ENCODE data around the gene IGF2R.
"Not testable (repeated sequence)": the region's sequence is repeated elsewhere in the genome, so short reads cannot be mapped to it uniquely, and the experiment has no call there.

Gene IGF2R

DNA sequence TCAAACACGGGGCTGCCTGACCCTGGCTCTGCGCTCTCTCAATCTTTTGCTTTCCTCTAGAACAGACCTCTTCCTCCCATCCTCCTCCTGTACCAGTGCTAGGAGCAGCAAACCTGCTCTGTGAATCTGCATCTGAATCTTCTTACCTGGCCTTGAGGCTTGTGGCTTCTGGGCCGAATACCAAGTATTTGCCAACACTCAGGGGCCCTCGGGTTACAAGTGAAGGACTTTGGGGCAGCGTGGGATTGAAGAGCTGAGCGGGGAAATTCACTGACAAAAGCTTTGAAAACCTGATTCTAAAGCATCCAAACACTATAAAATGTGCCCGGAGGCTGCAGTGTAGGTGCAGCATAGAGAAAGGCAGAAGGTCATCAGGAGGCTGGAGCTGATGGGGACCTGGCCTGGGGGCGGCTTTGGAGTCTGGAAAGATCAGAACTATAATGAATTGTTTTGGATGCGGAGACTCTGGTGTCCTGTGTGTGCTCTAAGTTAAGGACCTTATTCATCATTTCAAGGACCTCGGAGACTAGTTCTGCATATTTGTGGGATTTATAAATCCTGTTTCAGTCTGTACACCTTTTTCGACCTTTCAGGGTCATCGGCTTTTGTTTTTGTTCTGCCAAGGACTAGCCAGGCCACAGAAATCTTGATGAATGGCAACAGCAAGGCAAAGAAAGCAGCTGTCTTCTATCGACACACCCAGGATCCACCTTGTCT lies 16.4 kb upstream of the IGF2R start:
- no peak for FAIRE-seq

- FAIRE-seq = no peak
Measured at GRCh38 chr6:159953091-159953601, 15.7 kb upstream of the IGF2R start.

- FAIRE-seq = no peak
Measured at GRCh38 chr6:159955945-159956361, 12.9 kb upstream of the IGF2R start.

- FAIRE-seq = no peak
Measured at GRCh38 chr6:159957071-159957673, 11.7 kb upstream of the IGF2R start.

DNA sequence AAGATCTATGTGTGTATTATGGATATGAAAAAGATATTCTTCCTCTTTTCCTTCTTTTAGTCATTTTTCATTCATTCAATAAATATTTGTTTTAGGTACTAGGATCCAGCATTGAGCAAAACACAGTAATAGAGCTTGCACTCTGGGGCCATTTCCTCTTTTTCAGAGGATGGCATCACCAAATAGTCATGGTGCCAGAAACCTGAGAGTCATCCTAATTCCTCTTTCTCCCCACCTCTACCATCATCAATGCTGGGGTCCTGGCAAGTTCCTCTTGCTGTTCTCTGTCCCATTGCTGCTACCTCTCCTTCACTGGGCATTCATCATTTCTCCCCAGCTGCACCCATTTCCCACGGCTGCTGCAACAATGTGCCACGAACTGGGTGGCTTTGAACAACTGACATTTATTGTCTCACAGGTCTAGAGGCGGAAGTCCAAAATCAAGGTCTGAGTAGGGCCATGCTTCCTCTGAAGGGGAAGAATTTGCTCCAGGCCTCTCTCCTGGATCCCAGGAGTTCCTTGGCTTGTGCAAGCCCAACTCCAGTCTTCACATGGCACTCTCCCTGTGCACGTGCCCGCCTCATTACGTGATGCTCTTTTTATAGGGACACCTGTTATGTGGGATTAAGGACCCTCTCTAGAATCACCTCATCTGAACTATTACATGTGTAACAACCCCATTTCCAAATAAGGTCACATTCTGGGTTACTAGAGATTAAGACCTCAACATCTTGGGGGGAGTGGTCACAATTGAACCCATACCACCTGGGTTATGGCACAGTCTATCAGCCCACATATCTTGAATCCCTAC lies 9.5 kb upstream of the IGF2R start:
- no peak for FAIRE-seq

DNA sequence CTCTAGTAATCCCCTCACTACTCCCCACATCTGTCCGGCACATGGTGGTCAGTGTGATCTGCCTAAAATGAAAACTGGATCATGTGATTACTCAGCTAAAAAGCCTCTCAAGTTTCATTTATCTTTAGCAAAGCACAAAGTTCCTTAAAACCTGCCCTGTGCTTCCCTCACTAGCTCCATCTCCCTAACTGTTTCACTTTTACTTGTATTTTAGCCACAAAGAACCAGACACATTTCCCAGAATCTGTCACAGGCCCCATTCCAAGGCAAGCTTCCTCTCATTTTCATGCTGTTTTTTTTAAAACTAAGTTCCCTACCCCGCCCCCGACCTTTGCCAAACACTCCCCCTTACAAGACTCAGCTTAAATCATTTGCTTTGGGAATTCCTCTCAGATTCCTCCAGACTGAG lies 8.9 kb upstream of the IGF2R start:
- no peak for FAIRE-seq

GRCh38 chr6:159960485-159960884 lies 8.4 kb upstream of the IGF2R start:
- no peak for FAIRE-seq

DNA sequence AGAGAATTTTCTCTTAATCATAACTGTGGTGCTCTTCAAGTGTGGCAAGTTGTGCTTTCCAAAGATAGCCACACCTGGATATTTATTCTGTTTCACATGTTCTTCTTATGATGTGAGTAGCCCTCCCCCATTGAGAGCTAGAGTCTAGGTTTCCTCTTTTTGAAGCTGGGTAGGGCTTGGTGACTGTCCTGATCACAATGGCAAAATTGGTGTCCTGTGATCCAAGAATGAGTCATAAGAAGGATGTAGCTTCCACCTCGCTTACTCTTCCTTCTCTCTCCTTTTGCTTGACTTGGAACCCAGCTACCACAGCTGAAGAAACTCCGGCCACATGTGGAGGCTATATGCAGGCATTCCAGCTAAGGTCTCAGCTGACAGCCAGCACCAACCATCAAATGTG lies 7.4 kb upstream of the IGF2R start:
- FAIRE-seq = no peak

DNA sequence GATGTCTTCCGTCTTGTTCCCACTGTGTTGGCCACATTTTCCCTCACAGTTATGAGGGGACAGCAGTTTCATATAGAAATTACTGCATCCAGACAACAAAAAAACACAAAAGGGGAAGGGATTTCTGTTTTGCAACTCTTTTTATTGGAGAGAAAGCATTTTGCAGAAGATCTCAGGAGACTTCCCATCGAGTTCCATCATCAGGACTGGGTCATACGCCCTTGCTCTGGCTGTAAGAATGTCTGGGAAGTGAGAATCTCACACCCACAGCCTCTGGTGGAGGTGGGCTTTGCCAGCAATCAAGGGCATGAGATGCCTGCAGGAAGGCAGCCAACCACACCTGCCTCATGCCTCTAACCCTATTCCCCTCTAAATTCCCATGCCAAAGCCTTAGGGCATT lies 5.8 kb upstream of the IGF2R start:
- FAIRE-seq = no peak

DNA sequence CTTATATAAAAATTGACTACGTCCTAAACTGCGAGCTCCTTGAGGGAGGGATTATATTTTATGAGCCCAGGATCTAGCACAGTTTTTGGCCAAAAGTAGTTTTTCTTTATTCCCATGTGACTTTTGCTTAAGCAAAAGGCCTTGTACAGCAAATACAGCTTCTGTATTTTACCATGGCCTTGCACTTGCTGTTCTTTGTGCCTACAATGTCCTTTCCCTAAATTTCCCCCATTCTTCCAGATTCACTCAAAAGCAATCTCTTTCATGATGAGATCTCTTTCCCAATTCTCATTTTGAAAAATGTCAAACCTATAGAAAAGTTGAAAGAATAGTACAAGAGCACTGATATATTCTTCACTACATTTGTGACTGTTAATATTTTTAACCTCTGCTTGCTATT lies 4.8 kb upstream of the IGF2R start:
- no peak for FAIRE-seq

- FAIRE-seq = no peak
Measured at GRCh38 chr6:159966339-159966738, 2.5 kb upstream of the IGF2R start.

- FAIRE-seq = no peak
Measured at GRCh38 chr6:159966981-159967380, 1.9 kb upstream of the IGF2R start.

DNA sequence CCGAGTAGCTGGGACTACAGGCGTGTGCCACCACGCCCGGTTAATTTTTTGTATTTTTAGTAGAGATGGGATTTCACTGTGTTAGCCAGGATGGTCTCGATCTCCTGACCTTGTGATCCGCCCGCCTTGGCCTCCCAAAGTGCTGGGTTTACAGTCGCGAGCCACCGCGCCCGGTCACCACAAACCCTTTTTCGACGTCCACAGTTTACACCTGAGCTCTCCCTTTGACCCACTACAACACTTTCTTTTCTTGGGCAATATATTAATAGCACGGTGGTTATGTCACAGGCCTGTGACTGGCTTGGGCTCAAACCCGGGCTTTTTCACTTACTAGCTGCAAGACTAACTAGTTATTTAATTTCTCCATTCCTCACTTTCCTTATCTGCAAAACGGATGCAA lies 1.3 kb upstream of the IGF2R start:
- not testable (repeated sequence) for FAIRE-seq

DNA sequence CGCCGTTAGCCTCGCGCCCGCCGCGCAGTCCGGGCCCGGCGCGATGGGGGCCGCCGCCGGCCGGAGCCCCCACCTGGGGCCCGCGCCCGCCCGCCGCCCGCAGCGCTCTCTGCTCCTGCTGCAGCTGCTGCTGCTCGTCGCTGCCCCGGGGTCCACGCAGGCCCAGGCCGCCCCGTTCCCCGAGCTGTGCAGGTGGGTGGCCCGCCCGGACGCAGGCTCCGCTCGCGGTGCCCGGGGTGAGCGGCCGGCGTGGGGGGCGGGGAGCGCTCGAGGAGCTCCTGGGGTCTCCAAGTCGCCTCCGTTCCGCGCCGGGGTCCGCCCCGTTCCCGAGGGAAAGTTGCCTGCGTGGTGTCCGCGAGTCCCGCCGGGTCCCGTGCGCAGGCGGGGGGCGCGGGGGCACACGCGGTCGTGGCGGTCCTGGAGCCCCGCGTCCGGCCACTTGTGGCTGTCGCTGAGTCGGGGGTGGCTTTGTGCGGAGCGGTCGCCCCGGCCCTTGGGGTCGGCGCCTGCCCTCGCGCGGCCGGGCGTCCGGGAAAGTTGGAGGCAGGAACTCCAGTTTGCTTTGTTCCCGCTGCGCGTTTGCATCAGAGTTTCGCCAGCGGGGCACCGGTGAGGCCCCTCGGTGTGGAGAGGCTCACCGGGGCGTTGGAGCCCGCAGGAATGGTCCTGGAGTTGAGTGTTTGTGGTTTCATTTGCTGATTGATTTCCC lies 476 bp downstream of the IGF2R start:
- no peak for FAIRE-seq

GRCh38 chr6:159969921-159970320 lies 1.0 kb downstream of the IGF2R start:
- no peak for FAIRE-seq

DNA sequence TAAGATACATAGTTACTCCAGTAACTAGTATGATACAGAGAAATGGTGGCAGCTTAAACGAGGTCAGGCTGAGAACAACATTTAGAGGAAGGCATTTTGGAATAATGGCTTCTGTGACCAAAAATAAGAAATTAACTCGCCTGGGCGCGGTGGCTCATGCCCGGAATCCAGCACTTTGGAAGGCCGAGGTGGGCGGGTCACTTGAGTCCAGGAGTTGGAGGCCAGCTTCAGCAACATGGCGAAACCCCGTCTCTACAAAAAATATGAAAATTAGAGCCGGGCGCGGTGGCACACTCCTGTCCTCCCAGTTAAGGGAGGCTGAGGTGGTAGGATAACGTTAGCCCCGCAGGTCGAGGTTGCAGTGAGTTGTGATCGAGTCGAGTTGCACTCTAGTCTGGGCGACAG lies 1.8 kb downstream of the IGF2R start:
- FAIRE-seq = no peak

- no peak for FAIRE-seq
Measured at GRCh38 chr6:159971341-159972178, 2.7 kb downstream of the IGF2R start.

DNA sequence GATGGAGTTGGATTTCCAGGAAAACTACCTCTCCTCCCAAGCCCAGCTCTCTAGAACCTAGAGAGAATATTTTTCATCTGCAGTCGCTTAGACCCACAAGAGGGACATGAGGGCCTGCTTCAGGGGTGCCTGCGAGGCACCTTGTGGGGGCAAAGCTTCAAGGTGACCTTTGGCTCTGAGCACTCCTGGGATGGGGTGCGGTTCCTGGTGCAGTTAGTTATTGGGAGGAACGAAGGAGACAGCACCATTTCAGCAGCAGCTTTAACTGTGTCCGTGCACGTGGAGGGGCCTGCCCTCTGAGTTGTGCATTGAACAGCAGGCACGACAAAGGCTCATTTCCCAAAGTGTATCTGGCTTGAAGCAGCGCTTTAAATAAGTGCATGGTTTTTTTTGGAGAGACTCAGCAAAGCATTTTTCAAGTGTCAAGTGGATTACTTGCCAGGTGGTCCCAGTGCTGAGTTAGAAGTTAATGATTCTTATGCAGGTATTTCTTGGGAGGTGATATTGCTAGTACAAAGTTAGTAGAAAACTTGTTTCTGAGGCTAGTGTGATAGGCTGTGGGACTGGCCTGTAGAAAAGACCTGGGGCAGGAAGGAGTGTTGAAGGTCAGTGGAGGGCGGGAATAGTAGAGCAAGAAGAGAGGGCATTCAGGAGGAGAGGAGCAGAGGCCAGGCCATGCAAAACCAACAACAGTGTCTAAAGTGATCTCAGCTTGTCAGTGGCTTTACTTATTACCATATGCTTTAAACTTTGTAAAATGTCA lies 3.8 kb downstream of the IGF2R start:
- no peak for FAIRE-seq

GRCh38 chr6:159973406-159973805 lies 4.5 kb downstream of the IGF2R start:
- no peak for FAIRE-seq

GRCh38 chr6:159973951-159974350 lies 5.1 kb downstream of the IGF2R start:
- FAIRE-seq = no peak

DNA sequence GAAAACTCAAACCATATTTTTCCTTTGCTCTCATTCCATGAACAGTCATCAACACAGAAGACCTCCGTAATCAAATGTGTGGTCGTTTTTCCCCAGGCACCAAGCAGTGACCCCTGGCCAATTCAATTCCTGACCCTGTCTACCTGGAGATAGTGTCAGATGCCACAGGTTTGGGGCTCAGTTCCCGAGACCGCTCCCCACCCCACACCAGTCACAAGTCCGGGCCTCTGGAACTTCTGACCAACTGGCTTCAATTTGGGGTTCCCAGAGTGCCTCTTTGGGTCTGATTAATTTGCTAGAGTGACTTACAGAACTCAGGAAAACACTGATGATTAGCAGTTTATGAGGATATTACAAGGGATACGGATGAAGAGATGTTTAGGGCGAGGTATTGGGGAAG lies 6.0 kb downstream of the IGF2R start:
- no peak for FAIRE-seq

All from A204.1 (cell line).